SH-SY5Y (cell line): ENCODE measurements around the gene KDM5B.

Experiments
- GATA2 ChIP-seq: IDR thresholded peaks from 2 replicates; pipeline ENCODE4 v1.6.1; 2011; ENCODE audit warnings: mild to moderate bottlenecking, low read depth, low read length
- GATA3 ChIP-seq: IDR thresholded peaks from 2 replicates; pipeline ENCODE4 v1.6.1; 2011; ENCODE audit warnings: low read depth, mild to moderate bottlenecking, low read length, moderate library complexity

- TF ChIP-seq GATA2, result no peak
- TF ChIP-seq GATA3, result no peak
Observed at GRCh38 chr1:202708456-202709275, 99.6 kb downstream of the KDM5B start.
